DMS 273 (cell line): ENCODE measurements around the gene EIF4EBP2.

Experiments
- DNase-seq: peaks from one replicate; lab custom pipeline; 2025; ENCODE audit not compliant: unreplicated experiment; lab: John Stamatoyannopoulos, UW

EIF4EBP2 gene

DNA sequence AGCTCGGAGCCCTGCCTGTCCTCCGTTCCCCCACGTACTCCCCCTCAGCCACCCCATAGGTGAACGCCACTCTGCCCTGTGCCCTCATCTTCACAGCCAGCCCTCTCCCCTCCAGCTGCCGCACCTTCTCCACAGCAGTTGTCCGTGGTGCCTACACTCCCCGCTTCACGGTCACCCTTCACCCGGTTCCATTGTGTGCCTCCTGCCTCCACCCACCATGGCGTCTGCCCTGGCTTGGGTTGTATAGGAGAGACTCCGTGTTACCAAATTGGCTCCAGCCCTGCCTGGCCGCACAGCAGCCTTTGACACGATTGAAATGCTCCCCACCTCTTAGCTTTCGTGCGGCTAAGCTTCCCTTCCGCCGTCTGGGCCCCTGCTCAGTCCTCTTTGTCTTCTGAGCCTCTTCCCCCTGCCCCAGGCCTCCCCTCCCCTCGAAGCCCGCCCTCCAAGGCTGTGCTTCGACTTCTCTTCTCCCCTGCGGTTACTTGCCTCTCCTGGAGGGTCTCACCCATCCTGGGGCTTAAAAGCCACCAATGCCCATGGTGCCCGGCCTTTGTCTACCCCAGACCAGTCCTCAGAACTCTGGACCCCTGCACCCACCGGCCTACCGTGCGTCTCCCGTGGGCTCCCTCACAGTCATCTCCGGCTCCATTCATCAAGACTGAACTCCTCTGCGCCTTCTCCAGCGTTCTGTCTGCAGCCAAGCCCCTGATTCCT, 56.0 kb downstream of the EIF4EBP2 start:
- DNase-seq: no peak

DNA sequence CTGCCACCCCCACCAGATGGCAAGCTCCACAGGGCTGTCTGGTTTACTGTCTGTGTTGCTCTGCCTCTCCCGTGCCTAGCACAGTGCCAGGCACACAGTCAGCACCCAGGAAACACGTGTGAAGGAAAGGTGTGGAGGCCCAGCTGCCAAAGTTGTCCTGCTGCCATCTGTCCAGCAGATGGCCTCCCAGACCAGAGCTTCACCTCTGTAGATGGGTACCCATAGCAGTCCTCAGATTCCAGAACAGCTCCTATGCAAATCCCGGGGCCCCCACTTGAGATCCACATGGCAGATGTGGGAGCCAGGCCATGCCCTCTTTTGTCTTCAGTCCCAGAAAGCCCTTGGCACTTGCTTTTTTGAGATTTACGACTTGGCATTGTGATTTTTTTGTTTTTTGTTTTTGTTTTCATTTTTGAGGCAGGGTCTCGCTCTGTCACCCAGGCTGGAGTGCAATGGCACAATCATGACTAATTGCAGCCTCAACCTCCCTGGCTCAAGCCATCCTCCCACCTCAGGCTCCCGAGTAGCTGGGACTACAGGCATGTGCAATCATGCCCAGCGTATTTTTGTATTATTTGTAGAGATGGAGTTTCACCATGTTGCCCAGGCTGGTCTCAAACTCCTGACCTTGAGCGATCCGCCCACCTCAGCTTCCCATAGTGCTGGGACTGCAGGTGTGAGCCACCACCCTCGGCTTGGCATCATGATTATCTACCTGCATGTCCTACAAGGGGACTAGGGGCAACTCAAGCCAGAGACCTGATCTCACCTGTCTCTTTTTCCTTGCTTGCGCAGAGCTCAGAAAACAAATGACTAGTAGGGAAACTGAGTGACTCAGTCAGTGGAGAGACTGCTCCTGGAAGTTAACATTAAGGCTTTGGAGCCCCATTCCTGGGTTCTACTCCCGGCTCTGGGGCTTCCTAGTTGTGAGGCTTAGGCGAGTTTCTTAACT, 57.7 kb downstream of the EIF4EBP2 start:
- peak; percentile 81 for DNase-seq

DNA sequence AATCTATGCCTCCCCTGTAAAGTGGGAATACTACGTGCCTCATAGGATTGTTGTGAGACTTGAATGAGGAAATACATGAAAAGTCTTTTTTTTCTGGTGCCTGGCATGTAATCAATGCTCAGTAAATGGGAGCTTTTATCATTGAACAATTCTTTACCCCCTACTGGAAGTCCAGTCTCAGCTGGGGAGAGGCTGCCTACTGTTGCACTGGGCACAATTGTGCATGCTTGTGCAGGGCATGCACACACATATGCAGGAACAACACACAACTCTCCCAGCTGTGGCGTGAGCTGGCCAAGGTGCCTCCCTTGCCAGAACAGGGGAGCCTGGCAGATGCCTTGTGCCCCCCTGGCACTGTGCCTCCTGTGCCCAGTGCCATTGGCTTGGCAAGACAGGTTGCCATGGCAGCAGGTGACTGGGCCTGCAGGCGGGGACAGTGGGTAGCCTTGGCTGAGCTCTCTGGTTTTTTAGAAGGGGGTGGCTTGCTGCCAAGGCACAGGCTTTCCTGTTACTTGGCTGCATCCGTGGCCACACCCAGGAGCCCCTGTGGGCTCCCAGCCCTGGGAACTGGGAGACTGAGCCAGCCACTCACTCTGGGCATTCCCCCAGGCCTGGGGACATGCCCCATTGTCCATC, 58.5 kb downstream of the EIF4EBP2 start:
- DNase-seq: peak; percentile 89

DNA sequence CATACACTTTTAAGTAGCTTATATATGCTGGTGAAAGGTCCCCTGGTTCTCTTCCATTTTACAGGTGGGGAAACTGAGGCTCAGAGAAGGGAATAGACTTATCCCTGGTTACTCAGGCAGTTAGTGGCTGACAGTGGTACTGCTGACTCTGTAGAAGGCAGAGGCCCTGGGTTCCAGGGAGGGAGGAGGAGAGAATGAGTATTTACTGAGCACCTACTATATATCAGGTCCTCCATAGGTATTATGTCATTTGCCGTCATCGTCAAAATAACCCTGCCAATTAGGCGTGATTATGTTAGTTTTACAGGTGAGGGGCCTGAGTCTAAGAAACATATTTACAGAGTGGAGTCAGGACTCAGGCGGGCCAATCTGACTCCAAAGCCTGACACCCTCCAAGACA, 61.3 kb downstream of the EIF4EBP2 start:
- DNase-seq: no peak

- DNase-seq: no peak
Observed at GRCh38 chr10:70465832-70466231, 61.9 kb downstream of the EIF4EBP2 start.

- DNase-seq: no peak
Observed at GRCh38 chr10:70466951-70467350, 63.0 kb downstream of the EIF4EBP2 start.

DNA sequence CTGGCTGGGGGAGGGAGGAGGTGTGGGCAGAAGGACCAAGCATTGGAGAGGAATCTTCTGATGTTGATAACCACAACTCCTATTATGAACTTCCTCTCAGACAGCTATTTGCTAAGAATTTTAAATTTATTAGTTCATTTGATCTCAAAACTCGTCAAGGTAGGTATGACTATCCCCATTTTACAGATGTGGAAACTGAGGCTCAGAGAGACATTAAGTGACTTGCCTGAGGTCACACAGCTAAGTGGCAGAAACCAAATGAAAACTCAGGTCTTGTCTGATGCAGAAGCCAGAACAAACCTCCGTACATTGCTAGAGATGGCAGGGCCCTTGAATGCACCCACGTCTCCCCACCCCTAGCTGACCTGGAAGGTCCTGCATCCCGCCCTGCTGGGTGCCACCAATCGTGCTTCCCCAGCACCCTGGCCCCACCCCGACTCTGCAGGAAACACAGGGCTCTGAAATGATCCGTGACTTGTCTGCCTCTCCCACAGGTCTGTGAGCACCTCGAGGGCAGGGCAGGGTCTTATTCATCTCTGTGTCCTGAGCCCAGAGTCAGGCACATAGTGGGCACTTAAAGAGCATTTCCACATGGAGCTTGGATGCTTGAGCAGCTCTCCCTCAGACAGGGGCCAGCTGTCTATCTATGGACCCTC, 69.0 kb downstream of the EIF4EBP2 start:
- DNase-seq: no peak

DNA sequence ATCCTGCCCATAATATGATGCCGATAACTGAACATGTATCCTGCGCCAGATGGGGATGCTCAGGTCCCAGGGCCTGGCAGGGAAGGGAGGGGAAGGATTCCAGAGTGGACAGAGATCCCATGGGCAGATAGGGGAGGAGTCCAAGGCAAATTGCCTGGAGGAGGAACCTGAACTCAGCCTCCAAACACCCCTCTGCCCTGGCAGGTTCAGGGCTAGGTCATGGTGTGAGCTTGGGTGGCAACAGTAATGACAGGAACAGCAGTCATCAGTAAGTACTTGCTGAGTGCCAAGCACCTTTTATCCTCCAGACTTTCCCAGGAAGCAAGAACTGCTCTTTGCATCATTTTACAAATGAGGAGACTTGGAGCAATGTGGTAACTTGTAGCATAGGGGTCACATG, 70.8 kb downstream of the EIF4EBP2 start:
- peak; percentile 52 for DNase-seq

DNA sequence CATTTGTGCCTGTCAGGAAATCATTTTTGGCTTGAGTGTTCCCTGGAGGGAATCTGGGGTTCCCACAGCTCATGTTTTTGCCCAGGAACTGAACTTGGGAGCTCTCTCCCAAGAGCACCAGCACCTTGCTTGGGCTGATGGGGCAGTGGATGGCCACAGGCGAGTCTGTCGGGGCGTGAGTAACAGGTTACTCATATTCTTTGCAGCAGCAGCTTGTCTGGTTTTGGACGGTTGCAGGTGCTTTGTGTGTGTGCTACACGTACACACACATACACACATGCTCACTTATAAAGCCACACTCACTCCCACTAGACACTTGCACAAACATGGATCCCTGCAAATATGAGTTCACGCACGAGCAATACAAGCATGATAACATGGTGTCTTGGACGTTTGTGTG, 71.7 kb downstream of the EIF4EBP2 start:
- DNase-seq: no peak

DNA sequence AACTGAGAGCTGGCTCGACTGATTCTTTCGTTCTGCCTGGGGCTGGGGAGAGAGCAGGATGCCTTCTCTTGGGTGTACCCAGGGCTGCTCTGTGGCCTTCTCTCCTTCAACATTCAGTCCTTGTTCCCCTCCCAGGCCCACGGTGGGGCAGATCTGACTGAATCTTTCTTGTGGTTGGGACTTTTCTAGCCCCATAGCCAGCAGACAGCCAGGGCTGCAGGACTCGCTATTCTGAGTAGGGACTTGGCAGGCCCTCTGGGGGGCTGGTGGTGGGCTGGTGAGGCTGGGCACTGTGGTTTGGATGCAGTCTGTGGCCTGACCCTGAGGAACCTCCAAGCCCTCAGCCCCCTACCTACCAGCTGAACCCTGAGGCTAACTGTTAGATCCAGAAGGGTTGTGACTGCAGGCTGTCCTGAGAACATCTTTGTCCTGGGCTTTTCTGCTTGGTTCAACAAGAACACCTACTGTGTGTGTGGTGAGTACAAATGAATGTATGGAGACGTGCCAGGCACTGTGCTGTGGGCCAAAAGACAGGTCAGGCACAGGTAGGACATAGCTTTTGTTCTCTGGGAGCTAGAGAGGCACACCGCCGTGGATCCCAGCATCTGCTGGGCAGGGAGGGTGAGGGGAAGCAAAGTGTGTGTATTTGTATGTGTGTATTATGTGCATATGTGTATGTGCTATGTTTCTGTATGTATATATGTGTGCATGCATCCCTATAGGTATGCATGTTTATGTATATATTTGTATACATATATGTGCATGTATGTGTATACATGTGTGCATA, 72.5 kb downstream of the EIF4EBP2 start:
- no peak for DNase-seq

DNA sequence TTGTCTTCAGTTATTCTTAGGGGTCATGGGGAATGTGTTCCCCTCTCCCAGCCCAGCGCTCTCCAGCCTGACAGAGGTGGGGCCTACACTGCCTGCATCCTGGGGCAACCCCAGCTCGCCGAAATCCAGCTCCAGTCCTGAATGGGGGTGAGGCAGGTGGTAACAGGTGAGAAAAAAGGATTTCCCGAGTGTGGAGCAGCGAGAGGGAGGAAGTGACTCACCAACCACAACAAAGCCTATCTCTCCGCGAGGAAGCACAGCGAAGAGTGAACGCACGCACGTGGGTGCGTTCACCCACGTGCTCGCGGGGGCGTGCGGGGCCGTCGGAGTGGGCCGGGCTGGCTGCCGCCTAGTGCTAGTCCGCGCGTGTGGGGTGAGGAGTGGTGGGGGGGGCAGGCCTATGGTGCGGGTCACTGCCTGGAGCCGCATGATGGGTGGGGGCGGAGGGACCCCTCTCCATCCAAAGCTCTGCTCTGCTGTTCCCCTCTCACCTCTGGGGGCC, 73.8 kb downstream of the EIF4EBP2 start:
- peak; percentile 24 for DNase-seq
